GM12878 (cell line): ENCODE measurements around the gene NOTCH4. TPM values are rescaled to one million over a fixed set of nuclear protein-coding genes. Genes with fewer than 3 reads are reported as not detected.

Source experiments
- ATAC-seq: fragments of 200-7000 bp; cut with Tn5 transposase; 3 replicates; pipeline ENCODE4 v1.9.1; 2020; ENCODE audit warnings: mild to moderate bottlenecking, moderate library complexity
- BruUV-seq: library from RNA; stranded (reverse); fragments of 400-500 nt; replicated peaks from 2 replicates; lab custom pipeline; 2021; lab: Mats Ljungman, UMichigan
- CTCF ChIA-PET: fragments of 300-600 bp; sonication (Branson Sonifier 250); formaldehyde crosslinking; extraction: SDS; loops from one replicate; lab custom pipeline; 2021; ENCODE audit warnings: inconsistent platforms; lab: Yijun Ruan, JAX
- POLR2A ChIA-PET: fragments of 350-600 bp; formaldehyde crosslinking; extraction: SDS; loops from one replicate; lab custom pipeline; 2021; ENCODE audit warnings: inconsistent platforms; lab: Charles Lee
- RAD21 ChIA-PET: fragments of 300-600 bp; sonication (Branson Sonifier 250); formaldehyde crosslinking; loops from one replicate; lab custom pipeline; 2023; ENCODE audit warnings: antibody characterized with exemption; ENCODE audit not compliant: unreplicated experiment; lab: Charles Lee
- SMC1A ChIA-PET: fragments of 300-600 bp; sonication (Branson Sonifier 250); formaldehyde crosslinking; loops from one replicate; lab custom pipeline; 2023; ENCODE audit not compliant: unreplicated experiment, uncharacterized antibody; lab: Charles Lee
- DNase-seq: peaks from one replicate; pipeline ENCODE4 v3.0.0-alpha.2; 2011; ENCODE audit warnings: low read depth, low spot score
- FAIRE-seq: peaks from 3 replicates; lab custom pipeline; 2011; peaks lifted over from hg19 to GRCh38; lab: Jason Lieb, UNC
- H2AFZ ChIP-seq: 2 replicates; pipeline ENCODE4 v1.6.0; 2011; ENCODE audit warnings: low read depth, low read length, control low read depth; ENCODE audit not compliant: control insufficient read depth
- H3K27ac ChIP-seq: 2 replicates; pipeline ENCODE4 v1.5.1; 2011; ENCODE audit warnings: control low read depth; ENCODE audit not compliant: control insufficient read depth, insufficient read depth
- H3K27me3 ChIP-seq, 2 experiments: replicated peaks in 1 of 2; 2 replicates each; pipeline versions ENCODE4 v1.6.0 to v1.6.1; 2011; ENCODE audit warnings: low read length in 1 of 2; ENCODE audit not compliant: control insufficient read depth in 2 of 2, insufficient read depth in 2 of 2
- H3K36me3 ChIP-seq, 2 experiments: 2 replicates each; pipeline ENCODE4 v1.5.1; 2011; ENCODE audit warnings: low read length in 1 of 2; ENCODE audit not compliant: control insufficient read depth in 2 of 2, insufficient read depth in 2 of 2
- H3K4me1 ChIP-seq: 2 replicates; pipeline ENCODE4 v1.6.1; 2011; ENCODE audit warnings: mild to moderate bottlenecking, low read length, moderate library complexity, mixed read lengths; ENCODE audit not compliant: control insufficient read depth, insufficient read depth
- H3K4me2 ChIP-seq: 2 replicates; pipeline ENCODE4 v1.6.0; 2011; ENCODE audit warnings: control low read depth; ENCODE audit not compliant: control insufficient read depth, insufficient read depth
- H3K4me3 ChIP-seq: fragments of 200-600 bp; sonication (generic); 2 replicates; pipeline ENCODE4 v1.5.1; 2016
- H3K79me2 ChIP-seq: 2 replicates; pipeline ENCODE4 v1.6.0; 2011; ENCODE audit warnings: low read length; ENCODE audit not compliant: control insufficient read depth, insufficient read depth
- H3K9ac ChIP-seq: 2 replicates; pipeline ENCODE4 v1.8.0; 2011; ENCODE audit warnings: low read length, control low read depth, mixed read lengths; ENCODE audit not compliant: control insufficient read depth, insufficient read depth
- H3K9me3 ChIP-seq: replicated peaks from 3 replicates; pipeline ENCODE4 v1.5.1; 2011; ENCODE audit warnings: mild to moderate bottlenecking, low read length; ENCODE audit not compliant: control insufficient read depth, insufficient read depth
- H4K20me1 ChIP-seq: 2 replicates; pipeline ENCODE4 v1.6.0; 2011; ENCODE audit not compliant: control insufficient read depth, insufficient read depth
- ASH2L ChIP-seq: fragments of 300-600, 200-600 bp; sonication (generic); IDR thresholded peaks from 2 replicates; pipeline ENCODE4 v1.6.1; 2017; ENCODE audit warnings: low read depth, mild to moderate bottlenecking, borderline replicate concordance
- BCL11A ChIP-seq: IDR thresholded peaks from 2 replicates; pipeline ENCODE4 v1.6.1; 2011; ENCODE audit warnings: low read depth, low read length
- ESRRA ChIP-seq: IDR thresholded peaks from 2 replicates; pipeline ENCODE4 v1.6.1; 2012; ENCODE audit warnings: mild to moderate bottlenecking, low read length, improper control_type of control experiment
- PAX5 ChIP-seq: IDR thresholded peaks from 2 replicates; pipeline ENCODE4 v1.6.1; 2011; ENCODE audit warnings: low read depth, low read length, borderline replicate concordance
- POLR2AphosphoS2 ChIP-seq: IDR thresholded peaks from 2 replicates; pipeline ENCODE4 v1.6.1; 2011; ENCODE audit warnings: low read depth, mild to moderate bottlenecking, low read length, improper control_type of control experiment, moderate library complexity
- RFX5 ChIP-seq: IDR thresholded peaks from 2 replicates; pipeline ENCODE4 v1.6.1; 2011; ENCODE audit warnings: low read depth, low read length, improper control_type of control experiment
- WGBS: methylation state at CpG from one replicate; pipeline ENCODE4 v1.1.6; 2016; ENCODE audit warnings: low lambda C conversion rate; ENCODE audit not compliant: insufficient replicate concordance, insufficient coverage; ENCODE audit errors: missing lambda C conversion rate; 5-methylcytosine and 5-hydroxymethylcytosine counted together
- in situ Hi-C: fragments of 300-500 bp; cut with MboI; formaldehyde crosslinking; loops from 9 replicates; pipeline ENCODE4 v1.14.3; 2018; ENCODE audit warnings: mixed read lengths
- intact Hi-C: fragments of 100-400 bp; cut with micrococcal nuclease; formaldehyde crosslinking; loops from one replicate; pipeline ENCODE4 v1.14.2; 2022; ENCODE audit not compliant: unreplicated experiment
- polyA plus RNA-seq, 11 experiments: library from polyadenylated mRNA; depleted of rRNA in 4 of 11; unstranded in 6 of 11; stranded (reverse) in 5 of 11; fragments of >200 nt; fragmentation: Nextera tagmentation in 4 of 11; fragmentation: Illumina TruSeq in 1 of 11; extraction: Ambion mirVana in 4 of 11; extraction: Trizol in 1 of 11; gene quantifications; 1 replicate in 1 of 11; 2 replicates in 10 of 11; pipeline versions ENCODE4 v1.2.1 to v1.2.3, GENCODE V29; 2011 to 2016; ENCODE audit warnings: inconsistent platforms in 2 of 11, missing spikeins in 2 of 11, low read depth in 1 of 11
- total RNA-seq, 4 experiments: library from RNA; depleted of rRNA in 3 of 4; stranded (reverse); fragments of >200 nt in 3 of 4; fragmentation: Illumina TruSeq in 1 of 4; extraction: Trizol in 1 of 4; gene quantifications; 2 replicates each; pipeline versions ENCODE4 v1.2.1 to v1.2.3, GENCODE V29; 2013 to 2021
- TF ChIP-seq, protein P1 (sequence below): fragments of 450-650 bp; IDR thresholded peaks from 2 replicates; pipeline ENCODE4 v1.6.1; 2017; ENCODE audit warnings: mild to moderate bottlenecking

NOTCH4 gene
- total and polyA plus RNA-seq, 10 of the 15 experiments (the other 5 are each of a cell fraction or from before 2014, with no cell fraction given), result 0.66 to 3.3 (median 1.4) TPM

DNA sequence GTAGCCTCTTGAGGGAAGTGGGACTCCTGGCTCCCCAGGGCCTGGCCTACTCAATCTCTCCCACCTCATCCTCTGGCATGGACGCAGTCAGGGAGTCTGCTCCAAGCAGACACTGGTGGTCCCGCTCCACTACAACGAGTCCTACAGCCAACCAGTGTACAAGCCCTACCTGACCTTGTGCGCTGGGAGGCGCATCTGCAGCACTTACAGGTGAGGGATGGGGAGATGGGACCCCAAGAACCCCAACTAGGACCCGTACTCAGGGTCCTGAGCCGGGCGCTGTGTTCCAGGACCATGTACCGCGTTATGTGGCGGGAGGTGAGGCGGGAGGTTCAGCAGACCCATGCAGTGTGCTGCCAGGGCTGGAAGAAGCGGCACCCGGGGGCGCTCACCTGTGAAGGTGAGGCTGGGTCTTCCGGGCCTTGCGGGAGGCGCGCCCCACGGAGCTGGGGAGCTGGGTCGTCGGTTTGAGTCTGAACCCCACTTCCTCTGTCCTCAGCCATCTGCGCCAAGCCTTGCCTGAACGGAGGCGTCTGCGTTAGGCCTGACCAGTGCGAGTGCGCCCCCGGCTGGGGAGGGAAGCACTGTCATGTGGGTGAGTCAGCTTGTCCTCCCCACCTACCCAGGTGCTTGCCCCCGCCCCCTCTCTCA is 57.3 kb downstream of the NOTCH4 start:
- no peaks in the 10 kb centered on the region; the same call in 1 of the 2 replicates for H4K20me1 ChIP-seq
- RAD21 ChIA-PET, result no interaction called here
- no peaks in the 10 kb centered on the region for H3K79me2 ChIP-seq
- no peak overlapping the region for H3K4me2 ChIP-seq
- ATAC-seq (no peak), FAIRE-seq (no peak), DNase-seq (no peak)
- H3K4me1 ChIP-seq, result no peaks in the 10 kb centered on the region
- H3K9me3 ChIP-seq, result no peaks in the 10 kb centered on the region
- WGBS, result 91% methylated on average over 29 of the region's 30 CpGs
- SMC1A ChIA-PET, result no interaction called here
- peaks cover 0 to 3% of the 10 kb centered on the region in 2 experiments; a peak in 1 of 4 replicates for H3K36me3 ChIP-seq
- BruUV-seq, result no TSS peak
- H2AFZ ChIP-seq, result no peak overlapping the region
- TF ChIP-seq POLR2AphosphoS2 (no peak), BCL11A (no peak), PAX5 (no peak), ASH2L (no peak), ESRRA (no peak), RFX5 (no peak)
- TF ChIP-seq, protein P1, sequence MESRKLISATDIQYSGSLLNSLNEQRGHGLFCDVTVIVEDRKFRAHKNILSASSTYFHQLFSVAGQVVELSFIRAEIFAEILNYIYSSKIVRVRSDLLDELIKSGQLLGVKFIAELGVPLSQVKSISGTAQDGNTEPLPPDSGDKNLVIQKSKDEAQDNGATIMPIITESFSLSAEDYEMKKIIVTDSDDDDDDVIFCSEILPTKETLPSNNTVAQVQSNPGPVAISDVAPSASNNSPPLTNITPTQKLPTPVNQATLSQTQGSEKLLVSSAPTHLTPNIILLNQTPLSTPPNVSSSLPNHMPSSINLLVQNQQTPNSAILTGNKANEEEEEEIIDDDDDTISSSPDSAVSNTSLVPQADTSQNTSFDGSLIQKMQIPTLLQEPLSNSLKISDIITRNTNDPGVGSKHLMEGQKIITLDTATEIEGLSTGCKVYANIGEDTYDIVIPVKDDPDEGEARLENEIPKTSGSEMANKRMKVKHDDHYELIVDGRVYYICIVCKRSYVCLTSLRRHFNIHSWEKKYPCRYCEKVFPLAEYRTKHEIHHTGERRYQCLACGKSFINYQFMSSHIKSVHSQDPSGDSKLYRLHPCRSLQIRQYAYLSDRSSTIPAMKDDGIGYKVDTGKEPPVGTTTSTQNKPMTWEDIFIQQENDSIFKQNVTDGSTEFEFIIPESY, result no peak
- no peak overlapping the region for H3K9ac ChIP-seq
- H3K4me3 ChIP-seq, result no peak overlapping the region
- CTCF ChIA-PET, result no interaction called here
- intact Hi-C loops (no loop called here), in situ Hi-C loops (no loop called here)
- H3K27ac ChIP-seq, result no peak overlapping the region
- POLR2A ChIA-PET, result no interaction called here
- no peaks in the 10 kb centered on the region for H3K27me3 ChIP-seq
